Measurements from ENCODE around the gene GRIN2B.

DNA sequence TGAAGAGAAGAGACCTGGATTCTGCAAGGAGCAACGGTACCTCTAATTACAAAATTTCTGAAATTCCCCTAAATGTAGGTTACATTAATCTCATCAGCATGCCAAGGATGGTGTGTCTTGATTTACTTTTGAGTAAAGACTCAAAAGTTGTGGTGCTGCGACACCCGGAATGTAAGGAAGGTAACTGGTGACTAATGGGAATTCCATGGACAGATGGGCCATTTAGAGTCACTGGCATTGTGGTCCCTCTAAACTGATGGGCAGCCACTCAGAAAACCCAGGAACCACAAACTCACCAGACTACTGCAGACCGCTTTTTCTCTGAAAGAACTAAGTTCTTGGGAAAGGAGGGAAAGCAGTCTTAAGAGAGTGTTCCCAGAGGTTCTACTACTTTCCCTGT is 32.8 kb downstream of the GRIN2B start:
- TF ChIP-seq SIN3A (IDR thresholded peaks at IDR 0.05; ENCODE audit: borderline replicate concordance, insufficient read depth, low read length), result no peak
- TF ChIP-seq, protein P1, sequence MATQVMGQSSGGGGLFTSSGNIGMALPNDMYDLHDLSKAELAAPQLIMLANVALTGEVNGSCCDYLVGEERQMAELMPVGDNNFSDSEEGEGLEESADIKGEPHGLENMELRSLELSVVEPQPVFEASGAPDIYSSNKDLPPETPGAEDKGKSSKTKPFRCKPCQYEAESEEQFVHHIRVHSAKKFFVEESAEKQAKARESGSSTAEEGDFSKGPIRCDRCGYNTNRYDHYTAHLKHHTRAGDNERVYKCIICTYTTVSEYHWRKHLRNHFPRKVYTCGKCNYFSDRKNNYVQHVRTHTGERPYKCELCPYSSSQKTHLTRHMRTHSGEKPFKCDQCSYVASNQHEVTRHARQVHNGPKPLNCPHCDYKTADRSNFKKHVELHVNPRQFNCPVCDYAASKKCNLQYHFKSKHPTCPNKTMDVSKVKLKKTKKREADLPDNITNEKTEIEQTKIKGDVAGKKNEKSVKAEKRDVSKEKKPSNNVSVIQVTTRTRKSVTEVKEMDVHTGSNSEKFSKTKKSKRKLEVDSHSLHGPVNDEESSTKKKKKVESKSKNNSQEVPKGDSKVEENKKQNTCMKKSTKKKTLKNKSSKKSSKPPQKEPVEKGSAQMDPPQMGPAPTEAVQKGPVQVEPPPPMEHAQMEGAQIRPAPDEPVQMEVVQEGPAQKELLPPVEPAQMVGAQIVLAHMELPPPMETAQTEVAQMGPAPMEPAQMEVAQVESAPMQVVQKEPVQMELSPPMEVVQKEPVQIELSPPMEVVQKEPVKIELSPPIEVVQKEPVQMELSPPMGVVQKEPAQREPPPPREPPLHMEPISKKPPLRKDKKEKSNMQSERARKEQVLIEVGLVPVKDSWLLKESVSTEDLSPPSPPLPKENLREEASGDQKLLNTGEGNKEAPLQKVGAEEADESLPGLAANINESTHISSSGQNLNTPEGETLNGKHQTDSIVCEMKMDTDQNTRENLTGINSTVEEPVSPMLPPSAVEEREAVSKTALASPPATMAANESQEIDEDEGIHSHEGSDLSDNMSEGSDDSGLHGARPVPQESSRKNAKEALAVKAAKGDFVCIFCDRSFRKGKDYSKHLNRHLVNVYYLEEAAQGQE (IDR thresholded peaks at IDR 0.05; ENCODE audit: insufficient read depth in 1 of 2, low read depth in 2 of 2, low read length in 2 of 2), result no peak
- no peak for TF ChIP-seq POLR2AphosphoS5 (IDR thresholded peaks at IDR 0.05; ENCODE audit: low read depth, low read length)

Measured in PFSK-1 (cell line).